Neuron (in vitro differentiated cells): ENCODE measurements around the gene PRRX1.

Source experiments
- H2AFZ ChIP-seq: one replicate; pipeline ENCODE4 v1.6.1; 2013; ENCODE audit warnings: low read depth, mild to moderate bottlenecking, inconsistent platforms, low read length, moderate library complexity
- H3K27me3 ChIP-seq: one replicate; pipeline ENCODE4 v1.6.1; 2013; ENCODE audit warnings: low read length; ENCODE audit not compliant: insufficient read depth
- H3K36me3 ChIP-seq: one replicate; pipeline ENCODE4 v1.6.1; 2013; ENCODE audit warnings: low read length; ENCODE audit not compliant: insufficient read depth
- H3K4me1 ChIP-seq: one replicate; pipeline ENCODE4 v1.6.1; 2013; ENCODE audit warnings: low read length; ENCODE audit not compliant: insufficient read depth
- H3K4me3 ChIP-seq: 2 replicates; pipeline ENCODE4 v1.5.1; 2013; ENCODE audit warnings: mild to moderate bottlenecking, low read length, moderate library complexity
- H3K9me3 ChIP-seq: one replicate; pipeline ENCODE4 v1.6.1; 2013; ENCODE audit warnings: low read length

The PRRX1 gene

DNA sequence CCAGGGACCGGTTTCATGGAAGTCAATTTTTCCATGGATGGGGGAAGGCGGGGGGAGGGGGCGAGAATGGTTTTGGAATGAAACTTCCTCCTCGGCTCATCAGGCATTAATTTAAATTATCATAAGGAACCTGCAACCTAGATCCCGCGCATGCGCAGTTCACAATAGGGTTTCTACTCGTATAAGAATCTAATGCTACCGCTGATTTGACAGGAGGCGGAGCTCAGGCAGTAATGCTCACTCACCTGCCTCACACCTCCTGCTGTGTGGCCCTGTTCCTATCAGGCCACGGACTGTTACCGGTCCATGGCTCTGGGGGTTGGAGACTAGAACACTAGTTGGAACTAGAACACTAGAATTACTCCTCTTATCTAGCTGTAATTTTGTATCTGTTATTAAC is 38.0 kb downstream of the PRRX1 start:
- H3K4me1 ChIP-seq, result peaks cover 3% of the 10 kb centered on the region

DNA sequence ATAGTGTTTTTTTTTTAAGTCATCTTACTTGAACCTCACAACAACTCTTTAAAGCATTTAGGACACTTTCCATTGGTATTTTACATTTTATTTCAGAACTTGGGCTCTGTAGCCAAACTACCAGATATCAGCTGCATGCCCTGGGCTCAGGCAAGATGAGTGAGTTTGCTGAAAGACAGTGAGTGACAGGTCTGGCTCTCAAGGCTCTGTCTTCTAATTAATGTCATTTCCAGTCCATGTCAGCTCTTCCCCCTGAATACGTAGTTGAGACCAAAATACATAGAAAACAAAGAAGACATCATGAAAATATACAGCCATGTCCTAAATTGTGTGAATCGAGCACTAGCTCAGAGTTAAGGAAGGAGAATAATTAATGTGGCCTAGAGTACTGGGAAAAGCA is 39.7 kb downstream of the PRRX1 start:
- peaks cover 3% of the 10 kb centered on the region for H3K4me1 ChIP-seq
- no peaks in the 10 kb centered on the region for H3K27me3 ChIP-seq
- no peak overlapping the region for H3K4me3 ChIP-seq
- no peaks in the 10 kb centered on the region for H3K36me3 ChIP-seq
- no peaks in the 10 kb centered on the region for H3K9me3 ChIP-seq
- H2AFZ ChIP-seq, result no peak overlapping the region

More for the DNA sequence above, 38.0 kb downstream of the PRRX1 start:
- Histone ChIP-seq H3K4me3 (no peak overlapping the region), H3K9me3 (no peaks in the 10 kb centered on the region), H2AFZ (no peak overlapping the region), H3K27me3 (no peaks in the 10 kb centered on the region), H3K36me3 (no peaks in the 10 kb centered on the region)

DNA sequence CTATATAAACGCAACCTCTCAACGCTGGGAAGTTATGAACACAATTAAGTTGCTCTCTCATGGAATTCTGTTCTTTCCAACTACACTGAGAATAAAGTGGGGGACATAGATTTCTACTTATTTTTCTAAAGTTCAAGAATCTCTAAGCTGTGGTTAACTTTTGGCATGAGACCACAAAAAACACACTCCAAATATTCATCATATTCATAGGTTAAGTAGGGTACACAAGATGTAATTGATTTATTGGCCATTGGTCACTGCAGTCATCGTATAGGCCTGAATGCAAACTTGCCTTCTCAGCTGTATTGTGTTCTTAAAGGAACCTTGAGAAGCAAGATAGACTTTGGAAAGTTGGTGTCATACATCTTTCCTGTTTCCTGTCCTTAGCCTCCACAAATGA is 40.3 kb downstream of the PRRX1 start:
- Histone ChIP-seq H3K9me3 (no peaks in the 10 kb centered on the region), H3K4me1 (no peaks in the 10 kb centered on the region), H3K27me3 (no peaks in the 10 kb centered on the region), H3K36me3 (no peaks in the 10 kb centered on the region), H3K4me3 (no peak overlapping the region), H2AFZ (no peak overlapping the region)

DNA sequence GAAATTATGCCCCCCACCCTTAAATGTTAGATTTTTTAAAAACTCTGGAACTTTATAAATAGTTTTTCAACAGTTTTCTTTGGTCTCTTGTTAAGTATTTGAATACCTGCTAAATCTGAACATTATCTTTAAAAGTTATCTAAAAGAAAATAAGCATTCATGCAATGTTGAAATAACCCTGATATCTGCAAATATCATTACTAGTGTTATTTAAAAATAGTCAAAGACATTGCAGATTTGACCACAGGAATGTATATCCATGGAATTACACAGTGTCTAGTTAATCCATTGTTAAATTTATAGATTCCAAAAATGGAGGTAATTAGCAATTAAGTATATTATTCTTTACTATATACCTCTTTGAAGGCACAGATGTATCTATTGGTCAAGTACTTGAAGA is 42.0 kb downstream of the PRRX1 start:
- Histone ChIP-seq H3K36me3 (no peaks in the 10 kb centered on the region), H3K9me3 (no peaks in the 10 kb centered on the region), H3K4me1 (no peaks in the 10 kb centered on the region), H2AFZ (no peak overlapping the region), H3K27me3 (no peaks in the 10 kb centered on the region), H3K4me3 (no peak overlapping the region)

DNA sequence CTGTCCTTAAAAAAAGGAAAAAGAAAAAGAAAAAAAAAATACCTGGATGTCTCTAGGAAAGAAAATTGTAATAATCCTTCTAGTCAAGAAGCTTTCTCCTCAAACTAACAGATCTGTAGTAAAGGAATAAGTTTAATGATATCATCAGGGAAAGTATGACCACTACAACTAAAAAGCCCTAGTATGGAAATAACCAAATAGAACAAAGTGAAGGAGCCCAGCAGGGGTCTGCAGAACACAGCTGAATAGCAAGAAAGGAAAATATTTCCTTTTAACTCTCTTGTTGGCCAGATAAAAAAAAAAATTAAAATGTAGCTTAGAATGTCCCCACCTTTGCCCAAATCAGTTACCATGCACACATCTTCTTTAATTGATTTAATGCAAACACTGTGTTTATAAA is 43.2 kb downstream of the PRRX1 start:
- H2AFZ ChIP-seq, result no peak overlapping the region
- H3K36me3 ChIP-seq, result no peaks in the 10 kb centered on the region
- H3K9me3 ChIP-seq, result no peaks in the 10 kb centered on the region
- H3K27me3 ChIP-seq, result no peaks in the 10 kb centered on the region
- no peaks in the 10 kb centered on the region for H3K4me1 ChIP-seq
- H3K4me3 ChIP-seq, result no peak overlapping the region

DNA sequence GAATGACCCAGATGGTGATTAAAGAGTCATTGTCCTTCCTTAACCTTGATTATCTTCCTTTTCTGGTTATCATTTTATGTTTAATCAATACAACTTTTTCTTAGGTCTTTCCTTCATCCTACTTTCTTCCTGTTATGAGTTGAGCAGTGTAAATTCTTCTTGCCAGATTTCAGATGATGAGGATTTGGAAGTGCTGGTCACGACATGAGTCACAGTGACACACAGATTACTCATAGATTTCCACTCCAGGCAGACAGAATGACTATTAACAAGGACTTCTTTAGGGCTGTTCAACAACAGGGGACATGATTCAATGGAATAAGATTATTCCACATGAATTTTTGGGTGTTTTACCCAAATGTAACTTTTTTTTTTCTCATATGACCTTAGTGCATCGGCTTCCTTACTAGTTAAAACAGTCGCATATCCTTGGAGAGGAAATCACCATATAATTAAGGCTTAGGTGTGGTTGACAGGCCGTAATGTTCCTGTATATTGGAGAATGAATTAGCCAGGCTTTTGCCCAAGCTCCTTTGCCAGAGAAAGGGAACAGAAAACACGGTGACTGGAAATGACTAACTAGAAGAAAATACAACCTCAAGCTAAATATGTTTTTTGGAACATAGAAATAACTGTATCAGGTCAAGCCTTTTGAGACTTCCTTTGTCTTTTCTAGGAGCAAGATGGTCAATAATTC is 44.2 kb downstream of the PRRX1 start:
- H2AFZ ChIP-seq, result no peak overlapping the region
- no peak overlapping the region for H3K4me3 ChIP-seq
- H3K9me3 ChIP-seq, result no peaks in the 10 kb centered on the region
- H3K36me3 ChIP-seq, result no peaks in the 10 kb centered on the region
- no peaks in the 10 kb centered on the region for H3K4me1 ChIP-seq
- H3K27me3 ChIP-seq, result no peaks in the 10 kb centered on the region

DNA sequence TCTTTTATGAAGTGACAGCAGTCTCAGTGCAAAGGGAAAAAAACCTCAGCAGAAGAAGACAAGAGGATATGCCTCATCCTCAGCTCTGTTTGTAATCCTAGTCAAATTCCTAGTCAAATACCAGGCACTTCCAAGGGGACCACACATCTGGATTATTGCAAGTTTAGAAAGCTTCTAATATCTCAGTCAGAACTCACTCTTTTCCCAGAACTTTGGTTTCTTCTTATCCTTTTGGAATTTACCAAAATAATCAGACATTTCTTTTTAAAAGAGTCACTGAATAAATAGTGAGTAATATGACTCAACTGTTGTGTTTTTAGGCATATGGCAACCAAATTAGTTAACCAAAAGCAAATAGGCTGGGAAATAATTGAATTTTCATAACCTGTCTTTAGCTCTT is 47.8 kb downstream of the PRRX1 start:
- Histone ChIP-seq H3K4me3 (no peak overlapping the region), H3K27me3 (no peaks in the 10 kb centered on the region), H3K36me3 (no peaks in the 10 kb centered on the region), H2AFZ (no peak overlapping the region), H3K9me3 (no peaks in the 10 kb centered on the region), H3K4me1 (no peaks in the 10 kb centered on the region)

DNA sequence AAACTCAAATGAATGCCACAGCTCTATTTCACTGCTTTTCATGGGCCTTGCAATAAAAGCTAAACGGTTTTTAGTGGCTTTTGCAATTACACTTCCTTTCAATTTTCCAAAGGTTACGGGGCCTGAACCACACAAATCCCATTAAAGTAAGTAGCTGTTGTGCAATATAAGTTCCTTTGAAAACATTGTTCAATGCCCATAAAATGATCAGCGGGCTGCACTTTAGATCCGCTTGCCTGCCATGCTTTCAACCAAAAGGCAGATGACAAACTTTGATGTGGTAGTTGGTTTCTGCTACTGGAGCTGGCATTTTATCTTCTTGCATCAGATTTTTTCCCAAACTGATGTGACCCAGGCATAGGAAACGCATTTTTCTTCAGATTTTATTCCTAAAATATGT is 50.2 kb downstream of the PRRX1 start:
- Histone ChIP-seq H3K36me3 (no peaks in the 10 kb centered on the region), H3K27me3 (no peaks in the 10 kb centered on the region), H3K4me1 (no peaks in the 10 kb centered on the region), H2AFZ (no peak overlapping the region), H3K4me3 (no peak overlapping the region), H3K9me3 (no peaks in the 10 kb centered on the region)

DNA sequence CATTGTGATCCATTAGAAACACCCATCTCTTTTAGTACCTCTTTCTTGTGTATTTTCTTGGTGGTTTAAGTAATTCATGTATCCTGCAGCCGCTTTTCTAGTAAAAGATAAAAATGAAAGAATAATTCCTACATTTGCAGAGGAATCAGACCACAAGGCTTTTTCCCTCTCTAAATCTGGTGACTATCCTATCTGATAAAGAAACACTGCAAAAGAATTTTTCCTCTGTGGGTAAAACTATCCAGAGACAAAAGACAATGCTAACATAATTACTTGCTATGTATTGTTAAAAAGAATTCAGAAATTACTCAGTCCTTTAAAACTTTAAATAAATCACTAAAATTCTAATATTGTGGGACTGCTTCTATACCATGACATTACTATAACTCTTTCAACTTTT is 51.0 kb downstream of the PRRX1 start:
- Histone ChIP-seq H2AFZ (no peak overlapping the region), H3K36me3 (no peaks in the 10 kb centered on the region), H3K4me3 (no peak overlapping the region), H3K27me3 (no peaks in the 10 kb centered on the region), H3K9me3 (no peaks in the 10 kb centered on the region), H3K4me1 (no peaks in the 10 kb centered on the region)

DNA sequence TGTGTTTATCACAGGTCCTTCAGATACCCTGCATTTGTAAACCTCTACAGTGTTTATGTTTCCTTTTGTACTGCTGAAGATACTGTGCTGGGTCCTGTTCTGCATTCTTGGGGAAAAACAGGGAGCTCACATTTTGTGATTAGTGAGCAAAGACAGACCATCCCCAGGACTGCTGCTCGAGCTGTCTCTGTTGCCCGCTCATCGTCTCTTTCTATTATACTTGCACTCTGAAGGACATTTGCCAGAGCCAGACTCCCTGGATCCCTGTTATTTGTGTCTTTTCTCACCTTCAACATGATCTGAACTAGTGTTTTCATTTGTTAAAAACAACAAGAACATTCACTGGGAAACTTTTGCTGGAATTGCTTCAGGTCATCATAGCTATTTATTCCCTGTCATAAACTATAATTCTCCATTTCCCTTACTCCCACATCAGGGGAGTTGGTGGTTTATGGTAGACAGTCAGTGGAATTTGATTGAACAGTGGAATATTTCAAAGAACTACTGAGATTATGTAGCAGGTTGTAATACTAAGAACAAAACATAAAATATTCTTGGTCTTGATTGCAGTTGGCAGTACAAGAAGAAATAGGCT is 53.0 kb downstream of the PRRX1 start:
- Histone ChIP-seq H3K4me3 (no peak overlapping the region), H2AFZ (no peak overlapping the region), H3K9me3 (no peaks in the 10 kb centered on the region), H3K4me1 (no peaks in the 10 kb centered on the region), H3K36me3 (no peaks in the 10 kb centered on the region), H3K27me3 (no peaks in the 10 kb centered on the region)

DNA sequence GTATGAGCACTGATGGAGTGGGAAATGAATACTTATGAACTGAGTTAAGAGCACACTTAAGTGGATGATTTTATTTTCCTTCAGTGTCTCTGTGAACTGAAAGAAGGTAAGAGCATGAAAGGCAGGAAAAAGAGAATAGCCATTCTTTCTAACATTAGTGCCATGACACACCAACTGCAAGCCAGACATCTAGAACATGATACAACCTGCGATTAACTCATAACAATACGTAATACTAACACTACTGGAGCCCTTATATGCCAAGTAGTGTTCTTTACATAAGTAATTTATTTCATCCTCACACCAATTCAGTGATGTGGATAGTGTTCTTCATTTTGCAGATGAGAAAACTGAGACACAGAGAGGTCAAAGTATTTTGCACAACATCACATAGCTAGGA is 56.7 kb downstream of the PRRX1 start:
- Histone ChIP-seq H3K9me3 (no peaks in the 10 kb centered on the region), H3K27me3 (no peaks in the 10 kb centered on the region), H2AFZ (no peak overlapping the region), H3K36me3 (no peaks in the 10 kb centered on the region), H3K4me3 (no peak overlapping the region), H3K4me1 (no peaks in the 10 kb centered on the region)

DNA sequence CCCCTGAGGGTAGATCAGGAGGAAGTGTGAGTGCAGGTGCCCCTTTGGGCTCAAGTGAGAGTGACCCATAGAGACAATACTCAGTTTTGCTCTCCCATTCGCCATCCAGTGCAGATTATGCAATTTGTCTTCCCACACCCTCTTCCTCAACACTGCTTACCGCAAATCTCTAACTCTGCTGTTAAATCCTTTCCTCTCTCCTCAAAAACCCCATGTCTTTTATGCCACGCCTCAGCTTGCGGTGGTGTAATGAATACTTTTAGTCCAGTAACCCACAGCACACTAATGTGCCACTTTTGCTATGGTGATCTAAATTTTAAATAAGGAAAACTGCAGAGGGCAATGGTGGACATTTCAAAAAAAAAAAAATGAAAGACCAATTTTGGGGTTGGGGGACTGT is 57.7 kb downstream of the PRRX1 start:
- Histone ChIP-seq H3K27me3 (no peaks in the 10 kb centered on the region), H3K4me1 (no peaks in the 10 kb centered on the region), H3K4me3 (no peak overlapping the region), H2AFZ (no peak overlapping the region), H3K36me3 (no peaks in the 10 kb centered on the region), H3K9me3 (no peaks in the 10 kb centered on the region)

DNA sequence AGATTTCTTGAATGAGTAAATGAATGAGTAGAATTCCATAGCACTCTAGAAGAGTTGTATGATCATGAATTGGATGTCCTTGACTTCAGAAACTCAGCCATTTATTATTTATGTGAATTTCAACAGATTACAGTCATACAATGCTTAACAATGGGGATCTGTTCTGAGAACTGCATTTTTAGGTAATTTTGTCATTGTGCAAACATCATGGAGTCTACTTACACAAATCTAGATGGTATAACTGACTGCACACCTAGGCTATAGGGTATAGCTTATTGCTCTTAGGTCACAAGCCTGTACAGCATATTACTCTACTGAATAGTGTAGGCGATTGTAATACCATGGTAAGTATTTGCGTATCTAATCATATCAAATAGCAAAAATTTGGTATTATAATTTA is 59.6 kb downstream of the PRRX1 start:
- Histone ChIP-seq H3K27me3 (no peaks in the 10 kb centered on the region), H2AFZ (no peak overlapping the region), H3K4me1 (no peaks in the 10 kb centered on the region), H3K9me3 (no peaks in the 10 kb centered on the region), H3K36me3 (no peaks in the 10 kb centered on the region), H3K4me3 (no peak overlapping the region)

DNA sequence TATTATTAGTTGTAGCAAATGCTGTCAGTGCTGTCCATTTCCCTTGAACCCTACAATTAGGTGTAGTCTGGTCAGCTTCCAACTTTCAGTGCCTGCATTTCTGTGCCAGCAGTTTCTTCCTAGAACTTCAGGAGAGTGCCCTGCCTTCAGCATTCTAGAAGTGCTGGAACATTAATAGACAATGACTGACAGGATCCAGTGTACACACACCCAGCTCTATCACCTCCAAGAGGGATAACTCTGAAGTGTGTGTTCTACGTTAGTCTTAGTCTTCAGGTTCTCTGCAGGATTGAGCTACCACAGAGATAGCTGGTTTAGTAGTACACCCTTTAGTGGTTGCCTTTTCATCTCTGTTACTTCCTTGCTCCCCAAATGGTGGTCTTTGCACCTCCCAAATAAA is 61.4 kb downstream of the PRRX1 start:
- Histone ChIP-seq H2AFZ (no peak overlapping the region), H3K36me3 (no peaks in the 10 kb centered on the region), H3K9me3 (no peaks in the 10 kb centered on the region), H3K27me3 (no peaks in the 10 kb centered on the region), H3K4me3 (no peak overlapping the region), H3K4me1 (no peaks in the 10 kb centered on the region)
